Aorta (tissue), 5 donors: ENCODE measurements around the gene ZNF121. TPM values are rescaled to one million over a fixed set of nuclear protein-coding genes. Genes with fewer than 3 reads are reported as not detected.

Experiments
- ATAC-seq: fragments of 200-7000 bp; cut with Tn5 transposase; one replicate; pipeline ENCODE4 v1.9.1; 2022; ENCODE audit warnings: moderate library complexity; ENCODE audit not compliant: low FRiP score
- DNase-seq, 2 donors: peaks; one replicate each; pipeline ENCODE4 v3.0.0-alpha.2; 2020
- H3K27ac ChIP-seq, 2 donors: one replicate each; pipeline ENCODE4 v1.5.1; 2013; ENCODE audit warnings: low read length in 2 of 2, mild to moderate bottlenecking in 2 of 2, moderate library complexity in 2 of 2, control low read depth in 1 of 2, inconsistent platforms in 1 of 2, low read depth in 1 of 2
- H3K27me3 ChIP-seq, 2 donors: one replicate each; pipeline ENCODE4 v1.6.1; 2013; ENCODE audit warnings: control low read depth in 1 of 2, low read length in 1 of 2, mild to moderate bottlenecking in 1 of 2, moderate library complexity in 1 of 2; ENCODE audit not compliant: insufficient read depth in 2 of 2, control insufficient read depth in 1 of 2
- H3K36me3 ChIP-seq, 2 donors: one replicate each; pipeline ENCODE4 v1.6.1; 2013; ENCODE audit warnings: control low read depth in 1 of 2, low read length in 1 of 2, mild to moderate bottlenecking in 1 of 2; ENCODE audit not compliant: insufficient read depth in 2 of 2, control insufficient read depth in 1 of 2
- H3K4me1 ChIP-seq, 2 donors: one replicate each; pipeline ENCODE4 v1.6.1; 2013; ENCODE audit warnings: low read length in 2 of 2, control low read depth in 1 of 2, mild to moderate bottlenecking in 1 of 2, moderate library complexity in 1 of 2; ENCODE audit not compliant: insufficient read depth in 2 of 2, control insufficient read depth in 1 of 2
- H3K4me3 ChIP-seq, 2 donors: one replicate each; pipeline ENCODE4 v1.5.1; 2013; ENCODE audit warnings: low read length in 2 of 2, control low read depth in 1 of 2, mild to moderate bottlenecking in 1 of 2
- H3K9me3 ChIP-seq: one replicate; pipeline ENCODE4 v1.6.1; 2013; ENCODE audit warnings: mild to moderate bottlenecking, low read length; ENCODE audit not compliant: control insufficient read depth
- WGBS, 2 donors: extraction: QIAGEN DNeasy Blood & Tissue Kit; methylation state at CpG; one replicate each; pipeline ENCODE4 v1.1.7; 2013; 5-methylcytosine and 5-hydroxymethylcytosine counted together
- intact Hi-C, 2 donors: fragments of 100-400 bp; cut with DNase I; formaldehyde crosslinking; loops; one replicate each; pipeline versions ENCODE4 v1.14.2 to v1.15.0; 2022
- long read RNA-seq, 2 donors: library from polyadenylated mRNA; unstranded; transcript quantifications; one replicate each; pipeline ENCODE4 v2.0.0, GENCODE V29; 2020 to 2021
- polyA plus RNA-seq, 2 donors: library from polyadenylated mRNA; stranded (reverse); fragments of 200-250 nt; gene quantifications; one replicate each; pipeline ENCODE4 v1.2.3, GENCODE V29; 2013
- total RNA-seq, 2 donors: library from RNA; stranded (reverse); fragmentation: NEBNext Ultra II Directional; extraction: Animal tissue kit (Norgen Biotek cat#: 25700); gene quantifications; one replicate each; pipeline ENCODE4 v1.2.1, GENCODE V29; 2021
- donor health status: healthy with polysubstance abuse.
- donor health status: Bipolar disorder and iron deficiency.
- donor health status: DM: no; HTN: no; CAD: no.
- donor health status: DM: no; HTN: no; CAD: no.
- donor health status: DM: yes; HTN: yes; CAD: no.

The ZNF121 gene
- total RNA-seq (10 to 100 TPM; 28.4 to 31.2 TPM), polyA plus RNA-seq (1 to 10 TPM; 3.6 to 4.8 TPM)
- long read RNA-seq, donor 1, partial matches to known transcripts: 1 of 8 reads
- long read RNA-seq, donor 1, other reads (novel, unspliced or antisense): 4 of 8 reads
- long read RNA-seq, donor 2, partial matches to known transcripts: 0 of 4 reads
- long read RNA-seq, donor 2, other reads (novel, unspliced or antisense): 4 of 4 reads

GRCh38 chr19:9584073-9584833, at the start of gene ZNF121:
TSS of gene ZNF121 (minus strand) at chr19:9584504. CDS start at chr19:9568097, 16,407 bp downstream.
- Histone ChIP-seq H3K36me3 (no peaks in the 10 kb centered on the region), H3K27ac (peak within 1 kb of the TSS in 1 of 2 donors; percentile 58), H3K4me3 (peak within 1 kb of the TSS; percentile 52 to 56), H3K9me3 (peaks cover 2% of the 10 kb centered on the region), H3K27me3 (no peaks in the 10 kb centered on the region), H3K4me1 (peaks cover 2 to 3% of the 10 kb centered on the region in 2 donors)
- intact Hi-C loops: loop anchor here in 1 of 2 donors (2.0 to 10.0 kb wide), 2 partner anchors 37 to 269 kb away; partner anchors contain the start of gene ZNF561
- peak; percentile 91 to 95 for DNase-seq
- peak; percentile 98 for ATAC-seq
- 0 to 1% methylated on average over 51 of the region's 51 CpGs for WGBS, 2 donors

- Histone ChIP-seq H3K9me3 (no peaks in the 10 kb centered on the region), H3K4me1 (no peaks in the 10 kb centered on the region), H3K27ac (no peak overlapping the region), H3K36me3 (peaks cover 0 to 3% of the 10 kb centered on the region in 2 donors), H3K4me3 (no peak overlapping the region), H3K27me3 (no peaks in the 10 kb centered on the region)
- intact Hi-C loops: loop anchor here in 1 of 2 donors (5.0 to 10.0 kb wide), 2 partner anchors 47 to 169 kb away; partner anchors contain the start of gene ZNF562
- WGBS, 2 donors: 82 to 94% methylated on average over 2 of the region's 2 CpGs
- ATAC-seq: no peak
- no peak for DNase-seq
Measured at GRCh38 chr19:9627856-9628255, 43.6 kb upstream of the ZNF121 start.

DNA sequence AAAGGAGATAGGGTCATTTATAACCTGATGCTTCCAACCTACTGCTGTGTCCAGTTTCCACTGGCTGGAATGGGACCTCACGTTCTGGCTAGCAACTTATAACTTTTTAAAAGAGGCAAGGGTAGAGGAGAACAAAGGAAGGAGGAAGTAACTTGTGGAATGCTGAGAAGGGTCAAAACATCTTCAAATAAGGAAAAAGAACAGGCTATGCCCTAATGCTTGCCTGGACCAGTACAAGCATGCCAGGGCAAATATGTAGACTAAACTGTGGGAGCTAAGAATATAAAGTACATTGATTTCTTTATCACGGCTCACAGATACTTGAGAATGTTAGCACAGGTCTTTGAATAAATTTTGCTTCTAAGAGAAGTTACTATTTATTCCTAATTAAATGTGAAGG, 38.2 kb upstream of the ZNF121 start:
- H3K4me1 ChIP-seq: no peaks in the 10 kb centered on the region
- no peaks in the 10 kb centered on the region for H3K9me3 ChIP-seq
- H3K27ac ChIP-seq: no peak overlapping the region
- H3K36me3 ChIP-seq: peaks cover 0 to under 1% of the 10 kb centered on the region in 2 donors
- WGBS, 2 donors: 4 to 13% methylated on average over 2 of the region's 2 CpGs
- ATAC-seq (no peak), DNase-seq (no peak)
- intact Hi-C loops: loop anchor here in 1 of 2 donors (10.0 kb wide), 1 partner anchor 52 kb away; the partner anchor contains the start of gene ZNF562
- no peaks in the 10 kb centered on the region for H3K27me3 ChIP-seq
- H3K4me3 ChIP-seq: no peak overlapping the region

DNA sequence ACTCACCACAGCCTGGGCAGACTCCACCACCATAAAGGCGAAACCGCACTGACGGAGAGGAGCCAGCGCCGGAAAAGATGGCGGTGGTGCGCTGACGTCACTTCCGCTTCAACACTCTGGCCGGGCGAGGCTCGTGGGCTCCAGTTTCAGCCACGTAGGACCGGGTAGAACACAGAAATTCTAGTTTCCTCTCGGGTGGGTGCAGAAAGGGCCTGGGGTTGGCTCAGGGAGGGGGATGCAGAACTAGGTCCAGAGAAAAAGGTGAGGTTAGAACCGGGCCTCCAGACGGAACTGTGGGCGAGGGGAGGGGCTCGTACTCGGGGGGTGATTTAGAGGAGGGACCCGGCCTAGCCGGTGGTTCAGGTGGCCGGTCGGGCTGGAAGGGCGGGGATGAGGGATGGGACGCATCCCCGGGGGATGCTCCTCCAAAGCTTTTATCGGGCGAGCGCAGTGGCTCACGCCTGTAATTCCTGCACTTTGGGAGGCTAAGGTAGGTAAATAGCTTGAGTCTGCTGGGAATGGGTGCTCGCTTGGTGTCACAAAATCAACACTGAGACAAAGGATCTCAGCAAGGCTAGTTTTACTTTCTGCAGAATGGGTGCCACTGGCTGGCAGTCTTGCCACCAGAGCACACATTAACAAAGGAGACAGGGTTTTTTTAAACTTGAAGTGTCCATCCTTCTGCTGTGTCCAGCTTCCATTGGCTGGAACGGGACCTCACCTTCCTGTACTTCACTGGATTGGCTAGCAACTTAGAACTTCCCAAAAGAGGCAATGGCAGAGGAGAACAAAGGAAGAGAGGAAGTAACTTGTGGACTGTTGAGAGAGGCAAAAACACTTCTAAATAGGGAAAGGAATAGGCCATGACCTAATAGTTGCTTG, 37.1 kb upstream of the ZNF121 start, which contains the start of gene ZNF561:
Gene ZNF561, minus strand, starts transcription at position 77 of the 882 bp plus-strand sequence. CDS start 1,776 bp downstream, outside the sequence.
- H3K9me3 ChIP-seq: no peaks in the 10 kb centered on the region
- H3K4me1 ChIP-seq: no peaks in the 10 kb centered on the region
- H3K27me3 ChIP-seq: no peaks in the 10 kb centered on the region
- intact Hi-C loops: loop anchor here (2.0 to 10.0 kb wide), 3 partner anchors 37 to 53 kb away; partner anchors contain the start of genes ZNF562 (in 2 of the 2) and ZNF121 (in 1 of the 2)
- DNase-seq (peak; percentile 93 to 95), ATAC-seq (peak; percentile 95)
- H3K36me3 ChIP-seq: peaks cover 1 to 5% of the 10 kb centered on the region in 2 donors
- H3K27ac ChIP-seq: peak within 1 kb of the TSS; percentile 24 to 45
- 0 to 1% methylated on average over 33 of the region's 33 CpGs for WGBS, 2 donors
- peak within 1 kb of the TSS; percentile 12 to 48 for H3K4me3 ChIP-seq

DNA sequence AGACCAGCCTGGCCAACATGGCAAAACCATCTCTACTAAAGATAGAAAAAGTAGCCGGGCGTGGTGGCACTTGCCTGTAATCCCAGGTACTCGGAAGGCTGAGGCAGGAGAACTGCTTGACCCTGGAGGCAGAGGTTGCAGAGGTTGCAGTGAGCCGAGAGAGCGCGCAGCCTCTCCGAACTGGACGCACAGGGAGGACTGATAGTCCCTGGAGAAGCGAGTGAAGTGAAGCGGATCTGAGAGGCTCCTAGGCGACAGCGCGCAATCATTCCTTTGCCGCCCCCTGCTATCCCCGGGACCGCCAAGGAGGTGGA, 36.5 kb upstream of the ZNF121 start:
- peak overlapping the region in 1 of 2 donors; percentile 45 for H3K27ac ChIP-seq
- WGBS, 2 donors: 0% methylated on average over 16 of the region's 16 CpGs

GRCh38 chr19:9615844-9616243, 31.5 kb upstream of the ZNF121 start:
- Histone ChIP-seq H3K4me1 (no peaks in the 10 kb centered on the region), H3K4me3 (no peak overlapping the region), H3K36me3 (peaks cover 25 to 33% of the 10 kb centered on the region in 2 donors), H3K27ac (no peak overlapping the region), H3K27me3 (no peaks in the 10 kb centered on the region), H3K9me3 (peaks cover 13% of the 10 kb centered on the region)
- ATAC-seq (no peak), DNase-seq (no peak)
- intact Hi-C loops: no loop called here

More for the DNA sequence above, 36.5 kb upstream of the ZNF121 start:
- Histone ChIP-seq H3K9me3 (no peaks in the 10 kb centered on the region), H3K36me3 (peaks cover 4 to 7% of the 10 kb centered on the region in 2 donors), H3K4me1 (no peaks in the 10 kb centered on the region), H3K4me3 (peak overlapping the region; percentile 12 to 48), H3K27me3 (no peaks in the 10 kb centered on the region)
- ATAC-seq (no peak), DNase-seq (no peak)
- intact Hi-C loops: loop anchor here (2.0 to 10.0 kb wide), 3 partner anchors 36 to 54 kb away; partner anchors contain the start of genes ZNF562 (in 2 of the 2) and ZNF121 (in 1 of the 2)

DNA sequence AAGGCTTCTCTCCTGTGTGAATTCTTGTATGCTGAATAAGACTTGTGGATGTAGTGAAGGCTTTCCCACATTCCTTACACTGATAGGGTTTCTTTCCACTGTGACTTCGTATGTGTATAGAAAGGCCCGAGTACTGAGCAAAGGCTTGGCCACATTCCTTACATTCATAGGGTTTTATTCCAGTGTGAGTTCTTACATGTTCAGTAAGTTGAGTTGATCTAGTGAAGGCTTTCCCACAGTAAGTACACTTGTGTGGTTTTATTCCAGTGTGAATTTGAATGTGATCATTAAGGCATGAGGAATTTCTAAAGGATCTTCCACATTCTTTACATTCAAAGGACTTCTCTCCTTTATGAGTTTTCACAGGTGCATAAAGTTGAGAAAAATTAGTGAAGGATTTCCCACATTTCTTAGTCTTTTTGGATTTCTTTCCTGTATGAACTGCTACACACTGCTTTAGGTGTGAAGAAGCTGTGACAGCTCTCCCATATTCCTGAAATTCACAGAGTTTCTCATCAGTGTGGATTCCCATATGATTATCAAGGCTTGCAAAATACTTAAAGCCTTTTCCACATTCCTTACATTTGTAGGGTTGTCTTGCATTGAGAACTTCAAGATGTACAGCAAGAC, 26.3 kb upstream of the ZNF121 start:
- Histone ChIP-seq H3K27me3 (no peaks in the 10 kb centered on the region), H3K9me3 (peaks cover 23% of the 10 kb centered on the region), H3K27ac (no peak overlapping the region), H3K36me3 (peaks cover 19 to 38% of the 10 kb centered on the region in 2 donors), H3K4me1 (no peaks in the 10 kb centered on the region), H3K4me3 (peak overlapping the region in 1 of 2 donors; percentile 8)
- intact Hi-C loops: no loop called here
- ATAC-seq (no peak), DNase-seq (no peak)
- WGBS, 2 donors: 94 to 95% methylated on average over 2 of the region's 2 CpGs

- peaks cover 25% of the 10 kb centered on the region for H3K9me3 ChIP-seq
- WGBS, 2 donors: 98% methylated on average over 5 of the region's 5 CpGs
Measured at GRCh38 chr19:9608912-9609311, 24.6 kb upstream of the ZNF121 start.

More at GRCh38 chr19:9608912-9609311, 24.6 kb upstream of the ZNF121 start:
- Histone ChIP-seq H3K27ac (no peak overlapping the region), H3K36me3 (peaks cover 19 to 34% of the 10 kb centered on the region in 2 donors), H3K4me3 (no peak overlapping the region), H3K27me3 (no peaks in the 10 kb centered on the region), H3K4me1 (no peaks in the 10 kb centered on the region)
- ATAC-seq (no peak), DNase-seq (no peak)
- intact Hi-C loops: no loop called here
